Muscle layer of colon (tissue), 2 donors: ENCODE data around the gene KRT16.
"Not testable (repeated sequence)": the region's sequence is repeated elsewhere in the genome, so short reads cannot be mapped to it uniquely, and the experiment has no call there.

ENCODE experiments used
- H3K27ac ChIP-seq: one replicate; pipeline ENCODE4 v1.7.0; 2013; ENCODE audit warnings: low read depth, mild to moderate bottlenecking, low read length, moderate library complexity
- H3K27me3 ChIP-seq, 2 donors: one replicate each; pipeline ENCODE4 v1.7.0; 2013; ENCODE audit warnings: low read length in 2 of 2, mild to moderate bottlenecking in 2 of 2; ENCODE audit not compliant: insufficient read depth in 2 of 2, control insufficient read depth in 1 of 2
- H3K36me3 ChIP-seq: one replicate; pipeline ENCODE4 v1.7.0; 2013; ENCODE audit warnings: mild to moderate bottlenecking, low read length; ENCODE audit not compliant: insufficient read depth
- H3K4me1 ChIP-seq: one replicate; pipeline ENCODE4 v1.7.0; 2013; ENCODE audit warnings: mild to moderate bottlenecking, low read length; ENCODE audit not compliant: insufficient read depth
- H3K4me3 ChIP-seq, 2 donors: one replicate each; pipeline ENCODE4 v1.7.0; 2013; ENCODE audit warnings: low read length in 2 of 2, low read depth in 1 of 2, mild to moderate bottlenecking in 1 of 2, moderate library complexity in 1 of 2
- H3K9ac ChIP-seq: one replicate; pipeline ENCODE4 v1.7.0; 2013; ENCODE audit warnings: low read length
- H3K9me3 ChIP-seq: one replicate; pipeline ENCODE4 v1.7.0; 2013; ENCODE audit warnings: mild to moderate bottlenecking, low read length
- donor health status: abdominal sarcoma.
- donor health status: Adenocarcinoma of cecum.

The KRT16 gene

GRCh38 chr17:41612376-41613160, at the start of gene KRT16:
TSS of gene KRT16 (minus strand) at chr17:41612767. CDS start at chr17:41612688, 79 bp downstream.
- H3K36me3 ChIP-seq, H3K4me3 ChIP-seq, H3K27me3 ChIP-seq, H3K27ac ChIP-seq, H3K9ac ChIP-seq, H3K4me1 ChIP-seq, H3K9me3 ChIP-seq: not testable (repeated sequence)

- Histone ChIP-seq H3K27ac (no peak overlapping the region), H3K4me3 (no peak overlapping the region), H3K27me3 (no peaks in the 10 kb centered on the region), H3K9ac (no peak overlapping the region), H3K36me3 (no peaks in the 10 kb centered on the region), H3K4me1 (no peaks in the 10 kb centered on the region), H3K9me3 (no peaks in the 10 kb centered on the region)
Observed at GRCh38 chr17:41660221-41660711, 47.7 kb upstream of the KRT16 start.

- H3K4me1 ChIP-seq = no peaks in the 10 kb centered on the region
- H3K4me3 ChIP-seq = no peak overlapping the region
- H3K27ac ChIP-seq = no peak overlapping the region
- no peak overlapping the region for H3K9ac ChIP-seq
- H3K36me3 ChIP-seq = no peaks in the 10 kb centered on the region
- H3K9me3 ChIP-seq = no peaks in the 10 kb centered on the region
- no peaks in the 10 kb centered on the region for H3K27me3 ChIP-seq
Observed at GRCh38 chr17:41659427-41660212, 47.1 kb upstream of the KRT16 start.

- Histone ChIP-seq H3K27ac (no peak overlapping the region), H3K4me1 (no peaks in the 10 kb centered on the region), H3K36me3 (no peaks in the 10 kb centered on the region), H3K9ac (no peak overlapping the region), H3K9me3 (no peaks in the 10 kb centered on the region), H3K4me3 (no peak overlapping the region), H3K27me3 (no peaks in the 10 kb centered on the region)
Observed at GRCh38 chr17:41658846-41659245, 46.3 kb upstream of the KRT16 start.

GRCh38 chr17:41657936-41658335, 45.4 kb upstream of the KRT16 start:
- H3K36me3 ChIP-seq = no peaks in the 10 kb centered on the region
- H3K4me1 ChIP-seq = no peaks in the 10 kb centered on the region
- no peak overlapping the region for H3K4me3 ChIP-seq
- H3K9me3 ChIP-seq = no peaks in the 10 kb centered on the region
- H3K27me3 ChIP-seq = no peaks in the 10 kb centered on the region
- no peak overlapping the region for H3K9ac ChIP-seq
- H3K27ac ChIP-seq = no peak overlapping the region

- H3K9me3 ChIP-seq = no peaks in the 10 kb centered on the region
- H3K27me3 ChIP-seq = no peaks in the 10 kb centered on the region
- no peak overlapping the region for H3K27ac ChIP-seq
- H3K9ac ChIP-seq = no peak overlapping the region
- no peaks in the 10 kb centered on the region for H3K36me3 ChIP-seq
- no peak overlapping the region for H3K4me3 ChIP-seq
- no peaks in the 10 kb centered on the region for H3K4me1 ChIP-seq
Observed at GRCh38 chr17:41657176-41657754, 44.7 kb upstream of the KRT16 start.

- Histone ChIP-seq H3K9ac (no peak overlapping the region), H3K4me1 (no peaks in the 10 kb centered on the region), H3K27me3 (no peaks in the 10 kb centered on the region), H3K4me3 (no peak overlapping the region), H3K36me3 (no peaks in the 10 kb centered on the region), H3K9me3 (no peaks in the 10 kb centered on the region), H3K27ac (no peak overlapping the region)
Observed at GRCh38 chr17:41656249-41657023, 43.9 kb upstream of the KRT16 start.

- Histone ChIP-seq H3K27me3 (no peaks in the 10 kb centered on the region), H3K9me3 (no peaks in the 10 kb centered on the region), H3K4me3 (no peak overlapping the region), H3K4me1 (peaks cover 3% of the 10 kb centered on the region), H3K9ac (no peak overlapping the region), H3K36me3 (no peaks in the 10 kb centered on the region), H3K27ac (no peak overlapping the region)
Observed at GRCh38 chr17:41655611-41656111, 43.1 kb upstream of the KRT16 start.

- H3K4me1 ChIP-seq = peaks cover 3% of the 10 kb centered on the region
- H3K9me3 ChIP-seq = no peaks in the 10 kb centered on the region
- H3K27me3 ChIP-seq = no peaks in the 10 kb centered on the region
- no peak overlapping the region for H3K4me3 ChIP-seq
- no peak overlapping the region for H3K9ac ChIP-seq
- no peaks in the 10 kb centered on the region for H3K36me3 ChIP-seq
- H3K27ac ChIP-seq = no peak overlapping the region
Observed at GRCh38 chr17:41654678-41655607, 42.4 kb upstream of the KRT16 start.

- Histone ChIP-seq H3K9ac (no peak overlapping the region), H3K4me1 (peaks cover 3% of the 10 kb centered on the region), H3K36me3 (no peaks in the 10 kb centered on the region), H3K4me3 (no peak overlapping the region), H3K27ac (no peak overlapping the region), H3K9me3 (no peaks in the 10 kb centered on the region), H3K27me3 (no peaks in the 10 kb centered on the region)
Observed at GRCh38 chr17:41653892-41654677, 41.5 kb upstream of the KRT16 start.
